Endothelial cell of umbilical vein (primary cell): ENCODE measurements around the gene LTO1. TPM values are rescaled to one million over a fixed set of nuclear protein-coding genes. Genes with fewer than 3 reads are reported as not detected.

ENCODE experiments used
- BruUV-seq: library from RNA; stranded (reverse); fragments of 400-500 nt; replicated peaks from 2 replicates; lab custom pipeline; 2021; lab: Mats Ljungman, UMichigan
- CTCF ChIA-PET: fragments of 300-600, 350-600 bp; sonication (Branson Sonifier 250); formaldehyde crosslinking; loops from one replicate; lab custom pipeline; 2021; ENCODE audit warnings: antibody characterized with exemption, inconsistent platforms; lab: Charles Lee
- POLR2A ChIA-PET: fragments of 300-600, 350-600 bp; sonication (Branson Sonifier 250); formaldehyde crosslinking; loops from one replicate; lab custom pipeline; 2021; ENCODE audit warnings: antibody characterized with exemption, inconsistent platforms; lab: Charles Lee
- DNase-seq: peaks from one replicate; pipeline ENCODE4 v3.0.0-alpha.2; 2011; ENCODE audit warnings: low read depth, low spot score
- FAIRE-seq: peaks from 2 replicates; lab custom pipeline; 2011; peaks lifted over from hg19 to GRCh38; lab: Jason Lieb, UNC
- H2AFZ ChIP-seq: 2 replicates; pipeline ENCODE4 v1.6.0; 2012; ENCODE audit warnings: low read depth, low read length, control low read depth, inconsistent platforms
- H3K27ac ChIP-seq: 2 replicates; pipeline ENCODE4 v1.5.1; 2011; ENCODE audit warnings: low read depth, mild to moderate bottlenecking, control low read depth, low read length, moderate library complexity; ENCODE audit not compliant: insufficient read depth
- H3K27me3 ChIP-seq, 2 experiments: 2 replicates each; pipeline versions ENCODE4 v1.6.0 to v1.6.1; 2011; ENCODE audit warnings: low read length in 2 of 2, mixed read lengths in 1 of 2; ENCODE audit not compliant: control insufficient read depth in 2 of 2, insufficient read depth in 2 of 2
- H3K36me3 ChIP-seq, 2 experiments: 2 replicates in 1 of 2; 3 replicates in 1 of 2; pipeline ENCODE4 v1.5.1; 2011; ENCODE audit warnings: low read length in 2 of 2, mild to moderate bottlenecking in 1 of 2, moderate library complexity in 1 of 2; ENCODE audit not compliant: control insufficient read depth in 2 of 2, insufficient read depth in 2 of 2; ENCODE audit errors: extremely low read depth in 1 of 2
- H3K4me1 ChIP-seq: 3 replicates; pipeline ENCODE4 v1.5.1; 2011; ENCODE audit warnings: mild to moderate bottlenecking, low read length; ENCODE audit not compliant: control insufficient read depth, insufficient read depth; ENCODE audit errors: extremely low read depth
- H3K4me2 ChIP-seq: 2 replicates; pipeline ENCODE4 v1.6.1; 2011; ENCODE audit warnings: low read length, control low read depth, mixed read lengths; ENCODE audit not compliant: insufficient read depth
- H3K4me3 ChIP-seq, 3 experiments: fragments of 200-600 bp in 1 of 3; sonication (generic), shearing (Covaris generic) in 1 of 3; replicated peaks in 1 of 3; 2 replicates each; pipeline ENCODE4 v1.5.1; 2011 to 2016; ENCODE audit warnings: control low read depth in 3 of 3, low read length in 3 of 3, mild to moderate bottlenecking in 2 of 3, inconsistent platforms in 1 of 3, low read depth in 1 of 3, moderate library complexity in 1 of 3; ENCODE audit not compliant: insufficient read depth in 1 of 3
- H3K79me2 ChIP-seq: 2 replicates; pipeline ENCODE4 v1.6.0; 2012; ENCODE audit warnings: low read length, inconsistent platforms; ENCODE audit not compliant: control insufficient read depth, insufficient read depth
- H3K9ac ChIP-seq: replicated peaks from 2 replicates; pipeline ENCODE3; 2011; ENCODE audit warnings: low read length, control low read depth; ENCODE audit not compliant: insufficient read depth; ENCODE audit errors: extremely low read depth
- H3K9me1 ChIP-seq: replicated peaks from 3 replicates; pipeline ENCODE4 v1.6.0; 2011; ENCODE audit warnings: mild to moderate bottlenecking, low read length; ENCODE audit not compliant: control insufficient read depth, insufficient read depth; ENCODE audit errors: extremely low read depth
- H3K9me3 ChIP-seq: replicated peaks from 2 replicates; pipeline ENCODE4 v1.5.1; 2012; ENCODE audit warnings: low read length, inconsistent platforms; ENCODE audit not compliant: control insufficient read depth, insufficient read depth
- H4K20me1 ChIP-seq: replicated peaks from 2 replicates; pipeline ENCODE3; 2011; ENCODE audit warnings: mild to moderate bottlenecking, low read length; ENCODE audit not compliant: control insufficient read depth, insufficient read depth; ENCODE audit errors: extremely low read depth
- CTCF ChIP-seq, 2 donors: IDR thresholded peaks; 1 replicate in 1 of 2; 2 replicates in 1 of 2; pipeline ENCODE4 v1.5.1; 2011; ENCODE audit warnings: low read length in 2 of 2, mild to moderate bottlenecking in 2 of 2, moderate library complexity in 2 of 2, control low read depth in 1 of 2, inconsistent platforms in 1 of 2, low read depth in 1 of 2; ENCODE audit not compliant: insufficient read depth in 1 of 2; ENCODE audit errors: extremely low read depth in 1 of 2
- EZH2 ChIP-seq: IDR thresholded peaks from 2 replicates; pipeline ENCODE4 v1.6.1; 2012; ENCODE audit warnings: borderline replicate concordance, low read depth, mild to moderate bottlenecking, moderate library complexity, low read length, inconsistent platforms; ENCODE audit not compliant: severe bottlenecking
- FOS ChIP-seq: IDR thresholded peaks from 2 replicates; pipeline ENCODE4 v1.6.1; 2011; ENCODE audit warnings: mild to moderate bottlenecking, low read length, moderate library complexity, borderline replicate concordance; ENCODE audit not compliant: insufficient read depth
- GATA2 ChIP-seq: IDR thresholded peaks from 2 replicates; pipeline ENCODE4 v1.7.0; 2011; ENCODE audit warnings: low read depth, mild to moderate bottlenecking, moderate library complexity, mixed read lengths, low read length; ENCODE audit not compliant: insufficient read length, insufficient read depth
- JUN ChIP-seq: IDR thresholded peaks from 2 replicates; pipeline ENCODE4 v1.6.1; 2011; ENCODE audit warnings: borderline replicate concordance, low read depth; ENCODE audit not compliant: insufficient read length, insufficient read depth
- MYC ChIP-seq: IDR thresholded peaks from one replicate; pipeline ENCODE4 v1.6.1; 2011; ENCODE audit warnings: mild to moderate bottlenecking, low read depth, low read length
- POLR2A ChIP-seq: IDR thresholded peaks from 2 replicates; pipeline ENCODE4 v1.6.1; 2012; ENCODE audit warnings: low read depth, mild to moderate bottlenecking, control low read depth, low read length
- POLR2AphosphoS5 ChIP-seq: IDR thresholded peaks from 2 replicates; pipeline ENCODE4 v1.6.1; 2012; ENCODE audit warnings: low read depth, mild to moderate bottlenecking, control low read depth, low read length, moderate library complexity; ENCODE audit not compliant: insufficient read depth
- dilution Hi-C: fragments of 300-500 bp; cut with MboI; formaldehyde crosslinking; loops from one replicate; pipeline ENCODE4 v1.15.0; 2019; ENCODE audit warnings: low sequenced_read_pairs; ENCODE audit not compliant: extremely low pct_ligation_motif_present
- intact Hi-C: fragments of 100-400 bp; cut with micrococcal nuclease; formaldehyde crosslinking; loops from one replicate; pipeline ENCODE4 v1.10.0; 2022
- polyA plus RNA-seq, 4 experiments: library from polyadenylated mRNA; depleted of rRNA in 3 of 4; stranded (reverse) in 3 of 4; unstranded in 1 of 4; fragments of >200 nt; gene quantifications; 2 replicates each; pipeline versions ENCODE4 v1.2.1 to v1.2.3, GENCODE V29; 2011 to 2012; ENCODE audit warnings: missing spikeins in 1 of 4
- total RNA-seq: library from RNA; stranded (reverse); gene quantifications from 2 replicates; pipeline ENCODE4 v1.2.3, GENCODE V29; 2021
- TF ChIP-seq, protein P1 (sequence below): IDR thresholded peaks from 2 replicates; pipeline ENCODE4 v1.6.1; 2011; ENCODE audit not compliant: insufficient read depth, insufficient read length

LTO1 gene
- total and polyA plus RNA-seq, 2 donors (not counting 3 experiments of a cell fraction or from before 2014, with no cell fraction given), result 26.8 to 30.9 TPM

GRCh38 chr11:69635804-69636511 is 39.2 kb downstream of the LTO1 start:
- peaks cover 28% of the 10 kb centered on the region for H3K4me1 ChIP-seq
- H3K4me3 ChIP-seq, result peak overlapping the region in 1 of 3 experiments; percentile 7
- TF ChIP-seq MYC, result no peak
- TF ChIP-seq, protein P1, sequence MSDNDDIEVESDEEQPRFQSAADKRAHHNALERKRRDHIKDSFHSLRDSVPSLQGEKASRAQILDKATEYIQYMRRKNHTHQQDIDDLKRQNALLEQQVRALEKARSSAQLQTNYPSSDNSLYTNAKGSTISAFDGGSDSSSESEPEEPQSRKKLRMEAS, result no peak
- H2AFZ ChIP-seq, result peak overlapping the region; percentile 30
- no peaks in the 10 kb centered on the region for H3K36me3 ChIP-seq
- ChIA-PET CTCF (interaction anchor here (0.9 kb wide), 2 partner anchors 343 to 530 kb away, joined by 3 read pairs; no protein-coding TSS in a partner anchor), POLR2A (no interaction called here)
- peak overlapping the region; percentile 4 for H3K4me2 ChIP-seq
- no peaks in the 10 kb centered on the region for H3K9me3 ChIP-seq
- H3K27ac ChIP-seq, result no peak overlapping the region
- H3K9ac ChIP-seq, result no peak overlapping the region
- FAIRE-seq (no peak), DNase-seq (no peak)
- no peaks in the 10 kb centered on the region for H3K27me3 ChIP-seq
- peaks cover 9% of the 10 kb centered on the region for H3K79me2 ChIP-seq
- intact Hi-C loops (no loop called here), dilution Hi-C loops (no loop called here)
- BruUV-seq, result no TSS peak
- no peaks in the 10 kb centered on the region for H4K20me1 ChIP-seq
- no peaks in the 10 kb centered on the region for H3K9me1 ChIP-seq

DNA sequence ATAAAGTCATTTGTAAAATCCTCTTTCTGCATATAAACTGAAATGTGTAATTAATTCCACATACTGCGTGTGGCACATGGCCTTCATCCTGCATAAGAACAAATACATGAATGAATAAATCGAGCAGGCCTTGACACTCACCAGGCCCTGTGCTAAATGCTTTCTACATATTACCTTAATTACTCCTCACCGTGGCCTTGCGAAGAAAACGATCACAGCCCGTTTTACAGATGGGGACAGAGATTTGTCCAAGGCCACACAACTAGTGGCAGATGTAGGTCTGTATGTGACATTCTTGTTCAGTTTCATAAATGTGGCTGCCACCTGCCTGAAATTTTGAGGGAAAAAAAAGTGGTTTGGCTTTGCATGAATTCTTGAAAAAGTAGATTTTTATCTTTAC is 40.0 kb downstream of the LTO1 start:
- H2AFZ ChIP-seq, result no peak overlapping the region
- dilution Hi-C loops, result no loop called here
- H3K27ac ChIP-seq, result no peak overlapping the region
- no peak overlapping the region for H3K4me3 ChIP-seq
- TF ChIP-seq JUN (no peak), GATA2 (no peak), MYC (no peak), EZH2 (no peak), POLR2A (no peak), POLR2AphosphoS5 (no peak), CTCF (IDR thresholded peaks at IDR 0.05; ENCODE audit: extremely low read depth in 1 of 2, insufficient read depth in 1 of 2, low read depth in 1 of 2, low read length in 2 of 2) (no peak), FOS (no peak)
- TF ChIP-seq, protein P1, result no peak
- POLR2A ChIA-PET, result no interaction called here
- H3K9ac ChIP-seq, result no peak overlapping the region
- DNase-seq (no peak), FAIRE-seq (no peak)
- H3K9me3 ChIP-seq, result no peaks in the 10 kb centered on the region
- CTCF ChIA-PET, result interaction anchor here (1.3 to 1.4 kb wide), 2 partner anchors 8 to 47 kb away, joined by 4 read pairs; no protein-coding TSS in a partner anchor
- intact Hi-C loops, result no loop called here
- peaks cover 4% of the 10 kb centered on the region for H3K79me2 ChIP-seq
- no peaks in the 10 kb centered on the region for H3K27me3 ChIP-seq
- H3K36me3 ChIP-seq, result no peaks in the 10 kb centered on the region
- no peaks in the 10 kb centered on the region for H3K9me1 ChIP-seq
- H3K4me2 ChIP-seq, result no peak overlapping the region
- H4K20me1 ChIP-seq, result no peaks in the 10 kb centered on the region
- H3K4me1 ChIP-seq, result peaks cover 23% of the 10 kb centered on the region
- no TSS peak for BruUV-seq
